Keratinocyte (primary cell): ENCODE results near the gene ADAMTS2. TPM values are rescaled to one million over a fixed set of nuclear protein-coding genes. Genes with fewer than 3 reads are reported as not detected.

Source experiments
- DNase-seq: peaks from one replicate; pipeline ENCODE4 v3.0.0-alpha.2; 2011; ENCODE audit warnings: low read depth, missing footprints, low spot score
- FAIRE-seq: peaks from 2 replicates; lab custom pipeline; 2011; peaks lifted over from hg19 to GRCh38; lab: Jason Lieb, UNC
- H2AFZ ChIP-seq: 2 replicates; pipeline ENCODE4 v1.6.0; 2012; ENCODE audit warnings: low read length, control low read depth, inconsistent platforms; ENCODE audit not compliant: control insufficient read depth
- H3K27ac ChIP-seq: 2 replicates; pipeline ENCODE4 v1.5.1; 2011; ENCODE audit warnings: low read length; ENCODE audit not compliant: control insufficient read depth, insufficient read depth
- H3K27me3 ChIP-seq: 3 replicates; pipeline ENCODE4 v1.6.0; 2011; ENCODE audit warnings: low read length; ENCODE audit not compliant: control insufficient read depth, insufficient read depth; ENCODE audit errors: extremely low read depth
- H3K36me3 ChIP-seq, 2 experiments: 2 replicates in 1 of 2; 3 replicates in 1 of 2; pipeline ENCODE4 v1.5.1; 2011; ENCODE audit warnings: low read length in 2 of 2, mild to moderate bottlenecking in 1 of 2; ENCODE audit not compliant: control insufficient read depth in 2 of 2, insufficient read depth in 2 of 2; ENCODE audit errors: extremely low read depth in 1 of 2
- H3K4me1 ChIP-seq: 3 replicates; pipeline ENCODE4 v1.5.1; 2011; ENCODE audit warnings: low read length; ENCODE audit not compliant: control insufficient read depth, insufficient read depth; ENCODE audit errors: extremely low read depth
- H3K4me2 ChIP-seq: 3 replicates; pipeline ENCODE4 v1.6.0; 2011; ENCODE audit warnings: low read depth, low read length; ENCODE audit not compliant: control insufficient read depth, insufficient read depth; ENCODE audit errors: extremely low read depth
- H3K4me3 ChIP-seq, 3 experiments: fragments of 200-600 bp in 1 of 3; sonication (generic) in 1 of 3; 2 replicates in 2 of 3; 3 replicates in 1 of 3; pipeline ENCODE4 v1.5.1; 2011 to 2016; ENCODE audit warnings: low read length in 3 of 3, mild to moderate bottlenecking in 3 of 3, control low read depth in 2 of 3, inconsistent platforms in 1 of 3, low read depth in 1 of 3, mixed read lengths in 1 of 3, mixed run types in 1 of 3, moderate library complexity in 1 of 3; ENCODE audit not compliant: control insufficient read depth in 2 of 3, insufficient read depth in 2 of 3; ENCODE audit errors: extremely low read depth in 1 of 3
- H3K79me2 ChIP-seq: 2 replicates; pipeline ENCODE4 v1.6.0; 2012; ENCODE audit warnings: low read length; ENCODE audit not compliant: control insufficient read depth, insufficient read depth
- H3K9ac ChIP-seq: 3 replicates; pipeline ENCODE4 v1.6.0; 2011; ENCODE audit warnings: low read length; ENCODE audit not compliant: control insufficient read depth, insufficient read depth; ENCODE audit errors: extremely low read depth
- H3K9me1 ChIP-seq: 3 replicates; pipeline ENCODE4 v1.6.0; 2011; ENCODE audit warnings: low read length; ENCODE audit not compliant: control insufficient read depth, insufficient read depth; ENCODE audit errors: extremely low read depth
- H3K9me3 ChIP-seq: 2 replicates; pipeline ENCODE4 v1.5.1; 2012; ENCODE audit warnings: low read depth, low read length; ENCODE audit not compliant: control insufficient read depth
- H4K20me1 ChIP-seq: 3 replicates; pipeline ENCODE4 v1.6.0; 2011; ENCODE audit warnings: low read length; ENCODE audit not compliant: control insufficient read depth, insufficient read depth; ENCODE audit errors: extremely low read depth
- EZH2 ChIP-seq: IDR thresholded peaks from one replicate; pipeline ENCODE4 v1.6.1; 2012; ENCODE audit warnings: inconsistent platforms, mild to moderate bottlenecking, low read length, moderate library complexity
- dilution Hi-C: fragments of 300-500 bp; cut with MboI; formaldehyde crosslinking; loops from one replicate; pipeline ENCODE4 v1.7.0; 2020; ENCODE audit warnings: low sequenced_read_pairs; ENCODE audit not compliant: extremely low pct_ligation_motif_present
- polyA plus RNA-seq, 5 experiments: library from polyadenylated mRNA; depleted of rRNA in 3 of 5; stranded (reverse) in 3 of 5; stranded (forward) in 1 of 5; unstranded in 1 of 5; fragments of >200 nt; gene quantifications; 1 replicate in 1 of 5; 2 replicates in 3 of 5; 3 replicates in 1 of 5; pipeline versions ENCODE4 v1.2.1 to v1.2.3, GENCODE V29; 2011 to 2012; ENCODE audit warnings: missing spikeins in 2 of 5, low read depth in 1 of 5, low replicate concordance in 1 of 5
- TF ChIP-seq, protein P1 (sequence below), 3 experiments: IDR thresholded peaks in 1 of 3; conservative IDR thresholded peaks in 1 of 3; optimal IDR thresholded peaks in 1 of 3; 2 replicates in 2 of 3; 3 replicates in 1 of 3; pipeline versions ENCODE3 to v1.5.1; 2011; ENCODE audit warnings: low read length in 3 of 3, mild to moderate bottlenecking in 3 of 3, moderate library complexity in 2 of 3, control low read depth in 1 of 3, inconsistent platforms in 1 of 3; ENCODE audit not compliant: insufficient read depth in 2 of 3; ENCODE audit errors: extremely low read depth in 1 of 3

ADAMTS2 gene
- polyA plus RNA-seq, 1 donor (not counting 4 experiments of a cell fraction or from before 2014, with no cell fraction given): not detected

DNA sequence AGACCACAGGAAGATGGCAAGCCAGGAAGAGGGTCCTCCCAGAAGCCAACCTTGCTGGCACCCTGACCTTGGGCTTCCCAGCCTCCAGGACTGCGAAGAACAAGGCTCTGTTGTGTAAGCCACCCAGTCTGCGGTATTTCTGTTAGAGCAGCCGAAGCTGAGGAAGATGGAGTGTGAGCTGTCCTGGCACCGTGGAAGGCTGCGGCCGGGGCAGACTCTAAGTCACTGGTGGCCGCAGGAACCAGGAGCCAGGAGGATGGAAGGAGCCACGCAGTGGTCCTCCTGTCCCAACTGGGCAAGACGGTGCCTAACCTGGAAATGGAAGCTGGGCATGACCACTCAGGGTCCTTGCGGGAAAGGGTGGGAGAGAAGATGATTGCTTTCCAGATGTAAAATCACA lies 196.0 kb downstream of the ADAMTS2 start:
- TF ChIP-seq, protein P1, sequence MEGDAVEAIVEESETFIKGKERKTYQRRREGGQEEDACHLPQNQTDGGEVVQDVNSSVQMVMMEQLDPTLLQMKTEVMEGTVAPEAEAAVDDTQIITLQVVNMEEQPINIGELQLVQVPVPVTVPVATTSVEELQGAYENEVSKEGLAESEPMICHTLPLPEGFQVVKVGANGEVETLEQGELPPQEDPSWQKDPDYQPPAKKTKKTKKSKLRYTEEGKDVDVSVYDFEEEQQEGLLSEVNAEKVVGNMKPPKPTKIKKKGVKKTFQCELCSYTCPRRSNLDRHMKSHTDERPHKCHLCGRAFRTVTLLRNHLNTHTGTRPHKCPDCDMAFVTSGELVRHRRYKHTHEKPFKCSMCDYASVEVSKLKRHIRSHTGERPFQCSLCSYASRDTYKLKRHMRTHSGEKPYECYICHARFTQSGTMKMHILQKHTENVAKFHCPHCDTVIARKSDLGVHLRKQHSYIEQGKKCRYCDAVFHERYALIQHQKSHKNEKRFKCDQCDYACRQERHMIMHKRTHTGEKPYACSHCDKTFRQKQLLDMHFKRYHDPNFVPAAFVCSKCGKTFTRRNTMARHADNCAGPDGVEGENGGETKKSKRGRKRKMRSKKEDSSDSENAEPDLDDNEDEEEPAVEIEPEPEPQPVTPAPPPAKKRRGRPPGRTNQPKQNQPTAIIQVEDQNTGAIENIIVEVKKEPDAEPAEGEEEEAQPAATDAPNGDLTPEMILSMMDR (optimal IDR thresholded peaks at IDR 0.05 in 1 of 3, IDR thresholded peaks at IDR 0.05 in 1 of 3, conservative IDR thresholded peaks at IDR 0.05 in 1 of 3; ENCODE audit: extremely low read depth in 1 of 3, insufficient read depth in 2 of 3, low read length in 3 of 3): no peak
- TF ChIP-seq EZH2: no peak
- dilution Hi-C loops: no loop called here
- Histone ChIP-seq H3K27me3 (no peaks in the 10 kb centered on the region), H3K4me1 (no peaks in the 10 kb centered on the region), H3K27ac (no peak overlapping the region), H3K79me2 (no peaks in the 10 kb centered on the region), H3K9me1 (no peaks in the 10 kb centered on the region), H3K4me2 (no peak overlapping the region), H2AFZ (no peak overlapping the region), H3K9me3 (peaks cover 16% of the 10 kb centered on the region), H3K36me3 (no peaks in the 10 kb centered on the region), H4K20me1 (no peaks in the 10 kb centered on the region), H3K9ac (no peak overlapping the region), H3K4me3 (no peak overlapping the region)
- no peak for FAIRE-seq
- DNase-seq: no peak

GRCh38 chr5:179148703-179149170 lies 196.5 kb downstream of the ADAMTS2 start:
- Histone ChIP-seq H3K9ac (no peak overlapping the region), H3K36me3 (no peaks in the 10 kb centered on the region), H3K79me2 (no peaks in the 10 kb centered on the region), H3K27ac (no peak overlapping the region), H3K4me3 (no peak overlapping the region), H3K9me1 (no peaks in the 10 kb centered on the region), H3K4me1 (no peaks in the 10 kb centered on the region), H3K27me3 (no peaks in the 10 kb centered on the region), H2AFZ (no peak overlapping the region), H3K9me3 (peaks cover 14% of the 10 kb centered on the region), H4K20me1 (no peaks in the 10 kb centered on the region), H3K4me2 (no peak overlapping the region)
- dilution Hi-C loops: no loop called here
- no peak for DNase-seq
- no peak for TF ChIP-seq EZH2
- TF ChIP-seq, protein P1 (optimal IDR thresholded peaks at IDR 0.05 in 1 of 3, IDR thresholded peaks at IDR 0.05 in 1 of 3, conservative IDR thresholded peaks at IDR 0.05 in 1 of 3; ENCODE audit: extremely low read depth in 1 of 3, insufficient read depth in 2 of 3, low read length in 3 of 3): no peak
- no peak for FAIRE-seq
